ENCODE measurements around the gene SNX8. TPM values are rescaled to one million over a fixed set of nuclear protein-coding genes. Genes with fewer than 3 reads are reported as not detected.

The SNX8 gene
- polyA plus RNA-seq, 1 experiment: 40.2 TPM

GRCh38 chr7:2233926-2234325 is 80.3 kb downstream of the SNX8 start:
- ChIA-PET CTCF (no interaction called here), POLR2A (interaction anchor here (0.5 to 0.6 kb wide), 2 partner anchors 29 to 125 kb away, joined by 3 to 15 read pairs; no protein-coding TSS in a partner anchor)
- H3K4me3 ChIP-seq (ENCODE audit: low read depth, low read length): no peak overlapping the region
- DNase-seq (ENCODE audit: low read depth, low spot score): no peak
- no peaks in the 10 kb centered on the region for H3K27me3 ChIP-seq (ENCODE audit: control insufficient read depth, insufficient read depth, low read length)
- H3K9me3 ChIP-seq (ENCODE audit: control insufficient read depth, insufficient read depth, low read length): no peaks in the 10 kb centered on the region
- H3K27ac ChIP-seq (ENCODE audit: low read depth, low read length): no peak overlapping the region
- TF ChIP-seq CTCF (IDR thresholded peaks at IDR 0.05; ENCODE audit: low read depth, low read length): no peak

GRCh38 chr7:2232766-2233520 is 81.3 kb downstream of the SNX8 start, which contains the start of gene MAD1L1:
TSS of gene MAD1L1 (minus strand) at chr7:2232945. CDS start at chr7:2230133, 2,812 bp downstream.
- peak within 1 kb of the TSS; percentile 39 for H3K27ac ChIP-seq (ENCODE audit: low read depth, low read length)
- peak within 1 kb of the TSS; percentile 77 for H3K4me3 ChIP-seq (ENCODE audit: low read depth, low read length)
- ChIA-PET POLR2A (interaction anchor here (2.0 kb wide), 1 partner anchor 8 kb away, joined by 5 read pairs; the partner anchor contains the start of genes MRM2 and NUDT1), CTCF (interaction anchor here (2.3 kb wide), 1 partner anchor 115 kb away, joined by 10 read pairs; no protein-coding TSS in a partner anchor)
- DNase-seq (ENCODE audit: low read depth, low spot score): peak; percentile 78
- no peaks in the 10 kb centered on the region for H3K9me3 ChIP-seq (ENCODE audit: control insufficient read depth, insufficient read depth, low read length)
- H3K27me3 ChIP-seq (ENCODE audit: control insufficient read depth, insufficient read depth, low read length): no peaks in the 10 kb centered on the region
- no peak for TF ChIP-seq CTCF (IDR thresholded peaks at IDR 0.05; ENCODE audit: low read depth, low read length)

- CTCF ChIA-PET: interaction anchor here (2.3 kb wide), 1 partner anchor 116 kb away, joined by 10 read pairs; no protein-coding TSS in a partner anchor
- H3K9me3 ChIP-seq (ENCODE audit: control insufficient read depth, insufficient read depth, low read length): no peaks in the 10 kb centered on the region
- H3K27ac ChIP-seq (ENCODE audit: low read depth, low read length): no peak overlapping the region
- POLR2A ChIA-PET: interaction anchor here (0.6 to 2.0 kb wide), 3 partner anchors 9 to 74 kb away, joined by 3 to 5 read pairs (median 3); partner anchors contain the start of genes MRM2 and NUDT1
- TF ChIP-seq CTCF (IDR thresholded peaks at IDR 0.05; ENCODE audit: low read depth, low read length): no peak
- H3K4me3 ChIP-seq (ENCODE audit: low read depth, low read length): peak overlapping the region; percentile 77
- no peak for DNase-seq (ENCODE audit: low read depth, low spot score)
- no peaks in the 10 kb centered on the region for H3K27me3 ChIP-seq (ENCODE audit: control insufficient read depth, insufficient read depth, low read length)
Observed at GRCh38 chr7:2231992-2232765, 82.1 kb downstream of the SNX8 start.

GRCh38 chr7:2230882-2231281 is 83.4 kb downstream of the SNX8 start:
- ChIA-PET CTCF (interaction anchor here (0.7 to 2.3 kb wide), 2 partner anchors 117 to 652 kb away, joined by 3 to 10 read pairs; no protein-coding TSS in a partner anchor), POLR2A (no interaction called here)
- Histone ChIP-seq H3K27ac (ENCODE audit: low read depth, low read length) (no peak overlapping the region), H3K9me3 (ENCODE audit: control insufficient read depth, insufficient read depth, low read length) (no peaks in the 10 kb centered on the region), H3K27me3 (ENCODE audit: control insufficient read depth, insufficient read depth, low read length) (no peaks in the 10 kb centered on the region), H3K4me3 (ENCODE audit: low read depth, low read length) (no peak overlapping the region)
- TF ChIP-seq CTCF (IDR thresholded peaks at IDR 0.05; ENCODE audit: low read depth, low read length): no peak
- DNase-seq (ENCODE audit: low read depth, low spot score): no peak
